H9 (cell line): Measurements from ENCODE around the gene GRID2. TPM values are rescaled to one million over a fixed set of nuclear protein-coding genes. Genes with fewer than 3 reads are reported as not detected.

Experiments
- DNase-seq: peaks from one replicate; pipeline ENCODE4 v3.0.0-alpha.2; 2017
- H2AFZ ChIP-seq: one replicate; pipeline ENCODE4 v1.6.1; 2013; ENCODE audit warnings: mild to moderate bottlenecking, low read length, control low read depth, moderate library complexity
- H2AK5ac ChIP-seq: 2 replicates; pipeline ENCODE4 v1.6.1; 2013; ENCODE audit warnings: low read length, control low read depth, mixed read lengths; ENCODE audit not compliant: insufficient read length
- H2BK120ac ChIP-seq: one replicate; pipeline ENCODE4 v1.6.1; 2013; ENCODE audit warnings: low read depth, mild to moderate bottlenecking, low read length, control low read depth, inconsistent platforms; ENCODE audit not compliant: poor library complexity, severe bottlenecking
- H2BK12ac ChIP-seq: 2 replicates; pipeline ENCODE4 v1.6.1; 2013; ENCODE audit warnings: low read length, control low read depth, mixed read lengths, low read depth; ENCODE audit not compliant: insufficient read length
- H2BK15ac ChIP-seq: 2 replicates; pipeline ENCODE4 v1.6.1; 2013; ENCODE audit warnings: low read depth, low read length, control low read depth
- H2BK20ac ChIP-seq: one replicate; pipeline ENCODE4 v1.6.1; 2013; ENCODE audit warnings: low read depth, mild to moderate bottlenecking, low read length, control low read depth, inconsistent platforms; ENCODE audit not compliant: poor library complexity, severe bottlenecking
- H2BK5ac ChIP-seq: 2 replicates; pipeline ENCODE4 v1.6.1; 2013; ENCODE audit warnings: low read length, control low read depth, mixed read lengths; ENCODE audit not compliant: insufficient read length
- H3K14ac ChIP-seq: 2 replicates; pipeline ENCODE4 v1.6.1; 2013; ENCODE audit warnings: low read length, control low read depth; ENCODE audit not compliant: insufficient read depth
- H3K18ac ChIP-seq: 2 replicates; pipeline ENCODE4 v1.6.1; 2013; ENCODE audit warnings: low read depth, mild to moderate bottlenecking, mixed read lengths, low read length, control low read depth; ENCODE audit not compliant: insufficient read length
- H3K23ac ChIP-seq: 2 replicates; pipeline ENCODE4 v1.6.1; 2013; ENCODE audit warnings: low read length, control low read depth, mixed read lengths, low read depth; ENCODE audit not compliant: insufficient read length
- H3K23me2 ChIP-seq: 2 replicates; pipeline ENCODE4 v1.6.1; 2013; ENCODE audit warnings: low read depth, mild to moderate bottlenecking, mixed read lengths, low read length, control low read depth; ENCODE audit not compliant: insufficient read length, poor library complexity, severe bottlenecking
- H3K27ac ChIP-seq: 2 replicates; pipeline ENCODE4 v1.5.1; 2013; ENCODE audit warnings: low read length, control low read depth, mixed read lengths, low read depth; ENCODE audit not compliant: insufficient read length
- H3K27me3 ChIP-seq: 2 replicates; pipeline ENCODE4 v1.6.1; 2013; ENCODE audit warnings: low read length, control low read depth, inconsistent platforms; ENCODE audit not compliant: insufficient read depth
- H3K4ac ChIP-seq: 2 replicates; pipeline ENCODE4 v1.6.1; 2013; ENCODE audit warnings: low read depth, mild to moderate bottlenecking, control low read depth, inconsistent platforms, low read length, moderate library complexity
- H3K4me1 ChIP-seq: 2 replicates; pipeline ENCODE4 v1.6.1; 2013; ENCODE audit warnings: low read length, control low read depth, inconsistent platforms; ENCODE audit not compliant: insufficient read depth
- H3K4me2 ChIP-seq: 2 replicates; pipeline ENCODE4 v1.6.1; 2013; ENCODE audit warnings: low read length, control low read depth, mixed read lengths; ENCODE audit not compliant: insufficient read length, insufficient read depth
- H3K56ac ChIP-seq: 2 replicates; pipeline ENCODE4 v1.6.1; 2013; ENCODE audit warnings: low read depth, mild to moderate bottlenecking, mixed read lengths, low read length, control low read depth; ENCODE audit not compliant: insufficient read length
- H3K79me1 ChIP-seq: 2 replicates; pipeline ENCODE4 v1.6.1; 2013; ENCODE audit warnings: low read depth, mild to moderate bottlenecking, moderate library complexity, low read length, control low read depth, inconsistent platforms; ENCODE audit not compliant: insufficient read depth, poor library complexity, severe bottlenecking
- H3K79me2 ChIP-seq: 2 replicates; pipeline ENCODE4 v1.6.1; 2013; ENCODE audit warnings: low read length, control low read depth, inconsistent platforms; ENCODE audit not compliant: insufficient read depth
- H3K9ac ChIP-seq: 2 replicates; pipeline ENCODE4 v1.6.1; 2013; ENCODE audit warnings: low read length, control low read depth, mixed read lengths; ENCODE audit not compliant: insufficient read length; ENCODE audit errors: extremely low read depth
- H3K9me3 ChIP-seq: one replicate; pipeline ENCODE4 v1.6.1; 2013; ENCODE audit warnings: low read depth, low read length, inconsistent platforms; ENCODE audit not compliant: control insufficient read depth
- H3T11ph ChIP-seq: one replicate; pipeline ENCODE4 v1.6.1; 2013; ENCODE audit warnings: mild to moderate bottlenecking, low read length, control low read depth, inconsistent platforms
- H4K20me1 ChIP-seq: one replicate; pipeline ENCODE4 v1.6.1; 2013; ENCODE audit not compliant: control insufficient read depth, insufficient read length, insufficient read depth
- H4K5ac ChIP-seq: 2 replicates; pipeline ENCODE4 v1.6.1; 2013; ENCODE audit warnings: low read depth, mild to moderate bottlenecking, mixed read lengths, low read length, control low read depth; ENCODE audit not compliant: insufficient read length
- H4K8ac ChIP-seq: replicated peaks from 2 replicates; pipeline ENCODE4 v1.6.1; 2013; ENCODE audit warnings: low read length, control low read depth, mixed read lengths, low read depth; ENCODE audit not compliant: insufficient read length
- H4K91ac ChIP-seq: 2 replicates; pipeline ENCODE4 v1.6.1; 2013; ENCODE audit warnings: low read depth, mild to moderate bottlenecking, moderate library complexity, mixed read lengths, low read length, control low read depth; ENCODE audit not compliant: insufficient read length
- H3K27ac Mint-ChIP-seq, 3 experiments: 2 replicates in 2 of 3; 3 replicates in 1 of 3; pipeline ENCODE4 v1.8.0; 2020 to 2021; ENCODE audit warnings: mixed read lengths in 3 of 3, mild to moderate bottlenecking in 1 of 3, moderate library complexity in 1 of 3
- H3K27me3 Mint-ChIP-seq: 2 replicates; pipeline ENCODE4 v1.8.0; 2021; ENCODE audit warnings: low read depth, mild to moderate bottlenecking, moderate library complexity, mixed read lengths
- H3K36me3 Mint-ChIP-seq, 3 experiments: 2 replicates in 2 of 3; 3 replicates in 1 of 3; pipeline ENCODE4 v1.8.0; 2020 to 2021; ENCODE audit warnings: low read depth in 3 of 3, mixed read lengths in 3 of 3; ENCODE audit not compliant: insufficient read depth in 1 of 3
- H3K4me1 Mint-ChIP-seq, 2 experiments: 2 replicates each; pipeline ENCODE4 v1.8.0; 2020; ENCODE audit warnings: mixed read lengths in 2 of 2
- H3K4me3 Mint-ChIP-seq, 2 experiments: 2 replicates in 1 of 2; 3 replicates in 1 of 2; pipeline ENCODE4 v1.8.0; 2020 to 2021; ENCODE audit warnings: mild to moderate bottlenecking in 2 of 2, mixed read lengths in 2 of 2, moderate library complexity in 1 of 2
- H3K9me3 Mint-ChIP-seq, 2 experiments: 2 replicates in 1 of 2; 3 replicates in 1 of 2; pipeline ENCODE4 v1.8.0; 2020; ENCODE audit warnings: mild to moderate bottlenecking in 2 of 2, mixed read lengths in 2 of 2, moderate library complexity in 1 of 2
- WGBS: extraction: QIAGEN DNeasy Blood & Tissue Kit; methylation state at CpG from one replicate; pipeline ENCODE4 v1.1.7; 2013; ENCODE audit warnings: missing lambda C conversion rate, low lambda C conversion rate, mixed read lengths; ENCODE audit not compliant: insufficient read length; ENCODE audit errors: extremely low coverage; 5-methylcytosine and 5-hydroxymethylcytosine counted together
- total RNA-seq: library from RNA; stranded (reverse); gene quantifications from 2 replicates; pipeline ENCODE4 v1.2.1, GENCODE V29; 2021
- TF ChIP-seq, protein P1 (sequence below): fragments of 200-600 bp; sonication (generic); conservative IDR thresholded peaks from 3 replicates; pipeline ENCODE4 v1.8.0; 2021; ENCODE audit warnings: antibody characterized with exemption, mild to moderate bottlenecking

Gene GRID2
- total RNA-seq, 1 experiment from 2014 or later = 21.8 TPM

DNA sequence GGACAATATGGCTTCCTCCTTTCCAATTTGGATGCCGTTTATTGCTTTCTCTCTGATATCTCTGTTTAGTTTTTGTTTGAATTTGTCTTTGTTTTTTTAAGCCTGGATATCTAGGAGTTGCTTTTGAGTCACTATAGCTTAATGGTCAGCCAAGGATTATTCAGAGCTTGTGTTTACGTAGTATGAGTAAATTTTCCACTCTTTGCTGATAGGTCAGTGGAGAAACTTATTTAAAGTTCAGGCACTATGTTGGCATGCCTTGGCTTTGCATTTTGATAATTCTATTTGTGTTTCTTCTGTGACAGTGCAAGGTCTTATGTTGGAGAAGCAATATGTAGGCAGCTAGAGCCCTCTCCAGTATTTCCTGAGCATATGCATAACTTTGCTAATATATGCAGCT is 315.2 kb downstream of the GRID2 start:
- no peaks in the 10 kb centered on the region for H3K27me3 ChIP-seq
- no peak overlapping the region for H3K9ac ChIP-seq
- H3K79me1 ChIP-seq = no peaks in the 10 kb centered on the region
- no peak overlapping the region for H3K23ac ChIP-seq
- Mint-ChIP-seq H3K9me3 (peaks cover 0 to 1% of the 10 kb centered on the region in 2 experiments; a peak in 2 of 5 replicates), H3K36me3 (peaks cover 0 to 6% (median 5%) of the 10 kb centered on the region in 3 experiments; a peak in 3 of 7 replicates), H3K4me3 (no peak overlapping the region), H3K27ac (no peak overlapping the region), H3K4me1 (peaks cover 0 to 4% of the 10 kb centered on the region in 2 experiments; a peak in 2 of 4 replicates), H3K27me3 (no peaks in the 10 kb centered on the region)
- H3K18ac ChIP-seq = no peak overlapping the region
- no peak for DNase-seq
- H2BK20ac ChIP-seq = no peak overlapping the region
- no peak overlapping the region for H3K4me2 ChIP-seq
- H4K8ac ChIP-seq = no peak overlapping the region
- H3K4me1 ChIP-seq = no peaks in the 10 kb centered on the region
- H3K4ac ChIP-seq = no peak overlapping the region
- WGBS = no CpG with 5 or more reads among the region's 2 CpGs
- H3K56ac ChIP-seq = no peak overlapping the region
- no peaks in the 10 kb centered on the region for H4K20me1 ChIP-seq
- no peak overlapping the region for H2BK120ac ChIP-seq
- no peak overlapping the region for H4K5ac ChIP-seq
- no peak overlapping the region for H4K91ac ChIP-seq
- no peak overlapping the region for H2BK12ac ChIP-seq
- H2AK5ac ChIP-seq = no peak overlapping the region
- 0 out of 2 replicates have a peak, but pooled peaks cover 3% of the 10 kb centered on the region for H3K79me2 ChIP-seq
- no peak overlapping the region for H2AFZ ChIP-seq
- H3K9me3 ChIP-seq = no peaks in the 10 kb centered on the region
- no peaks in the 10 kb centered on the region for H3K23me2 ChIP-seq
- no peak overlapping the region for H2BK5ac ChIP-seq
- TF ChIP-seq, protein P1, sequence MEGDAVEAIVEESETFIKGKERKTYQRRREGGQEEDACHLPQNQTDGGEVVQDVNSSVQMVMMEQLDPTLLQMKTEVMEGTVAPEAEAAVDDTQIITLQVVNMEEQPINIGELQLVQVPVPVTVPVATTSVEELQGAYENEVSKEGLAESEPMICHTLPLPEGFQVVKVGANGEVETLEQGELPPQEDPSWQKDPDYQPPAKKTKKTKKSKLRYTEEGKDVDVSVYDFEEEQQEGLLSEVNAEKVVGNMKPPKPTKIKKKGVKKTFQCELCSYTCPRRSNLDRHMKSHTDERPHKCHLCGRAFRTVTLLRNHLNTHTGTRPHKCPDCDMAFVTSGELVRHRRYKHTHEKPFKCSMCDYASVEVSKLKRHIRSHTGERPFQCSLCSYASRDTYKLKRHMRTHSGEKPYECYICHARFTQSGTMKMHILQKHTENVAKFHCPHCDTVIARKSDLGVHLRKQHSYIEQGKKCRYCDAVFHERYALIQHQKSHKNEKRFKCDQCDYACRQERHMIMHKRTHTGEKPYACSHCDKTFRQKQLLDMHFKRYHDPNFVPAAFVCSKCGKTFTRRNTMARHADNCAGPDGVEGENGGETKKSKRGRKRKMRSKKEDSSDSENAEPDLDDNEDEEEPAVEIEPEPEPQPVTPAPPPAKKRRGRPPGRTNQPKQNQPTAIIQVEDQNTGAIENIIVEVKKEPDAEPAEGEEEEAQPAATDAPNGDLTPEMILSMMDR = no peak
- no peak overlapping the region for H2BK15ac ChIP-seq
- no peak overlapping the region for H3K14ac ChIP-seq
- H3T11ph ChIP-seq = no peak overlapping the region
- no peak overlapping the region for H3K27ac ChIP-seq
